Esophagus squamous epithelium (tissue), 4 donors: ENCODE measurements around the gene BCAP29.

Source experiments
- POLR2A ChIP-seq, 4 donors: fragments of 450-650 bp; IDR thresholded peaks; one replicate each; pipeline ENCODE4 v1.6.1; 2017; ENCODE audit warnings: antibody characterized with exemption in 4 of 4, mild to moderate bottlenecking in 4 of 4, moderate library complexity in 3 of 4
- TF ChIP-seq, protein P1 (sequence below), 6 experiments: fragments of 450-650 bp in 4 of 6; fragments of 200-600 bp in 2 of 6; sonication (generic) in 2 of 6; IDR thresholded peaks; one replicate each; pipeline ENCODE4 v1.5.1; 2016 to 2019; ENCODE audit warnings: antibody characterized with exemption in 6 of 6, mild to moderate bottlenecking in 4 of 6, moderate library complexity in 4 of 6

DNA sequence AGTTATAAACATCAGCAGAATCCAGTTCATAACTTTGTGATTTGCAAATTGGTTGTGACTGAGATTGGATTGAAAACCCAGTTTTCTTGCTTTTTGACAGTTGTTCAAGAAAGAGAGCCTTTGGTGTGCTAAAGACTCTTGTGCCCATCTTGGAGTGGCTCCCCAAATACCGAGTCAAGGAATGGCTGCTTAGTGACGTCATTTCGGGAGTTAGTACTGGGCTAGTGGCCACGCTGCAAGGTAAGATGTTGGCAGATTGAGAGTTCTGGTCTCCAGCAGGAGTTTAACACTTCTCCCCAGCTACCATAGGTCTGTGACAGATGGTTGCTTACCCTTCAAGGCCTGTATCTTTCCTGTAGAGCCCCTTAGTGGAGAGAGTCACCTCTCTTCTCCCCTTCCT is 83.2 kb downstream of the BCAP29 start:
- TF ChIP-seq, protein P1, sequence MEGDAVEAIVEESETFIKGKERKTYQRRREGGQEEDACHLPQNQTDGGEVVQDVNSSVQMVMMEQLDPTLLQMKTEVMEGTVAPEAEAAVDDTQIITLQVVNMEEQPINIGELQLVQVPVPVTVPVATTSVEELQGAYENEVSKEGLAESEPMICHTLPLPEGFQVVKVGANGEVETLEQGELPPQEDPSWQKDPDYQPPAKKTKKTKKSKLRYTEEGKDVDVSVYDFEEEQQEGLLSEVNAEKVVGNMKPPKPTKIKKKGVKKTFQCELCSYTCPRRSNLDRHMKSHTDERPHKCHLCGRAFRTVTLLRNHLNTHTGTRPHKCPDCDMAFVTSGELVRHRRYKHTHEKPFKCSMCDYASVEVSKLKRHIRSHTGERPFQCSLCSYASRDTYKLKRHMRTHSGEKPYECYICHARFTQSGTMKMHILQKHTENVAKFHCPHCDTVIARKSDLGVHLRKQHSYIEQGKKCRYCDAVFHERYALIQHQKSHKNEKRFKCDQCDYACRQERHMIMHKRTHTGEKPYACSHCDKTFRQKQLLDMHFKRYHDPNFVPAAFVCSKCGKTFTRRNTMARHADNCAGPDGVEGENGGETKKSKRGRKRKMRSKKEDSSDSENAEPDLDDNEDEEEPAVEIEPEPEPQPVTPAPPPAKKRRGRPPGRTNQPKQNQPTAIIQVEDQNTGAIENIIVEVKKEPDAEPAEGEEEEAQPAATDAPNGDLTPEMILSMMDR (IDR thresholded peaks at IDR 0.05), result no peak
- no peak for TF ChIP-seq POLR2A (IDR thresholded peaks at IDR 0.05)
